A549 (cell line): Measurements from ENCODE around the gene TDRD1.

Experiments used
- CTCF ChIP-seq: fragments of >200 bp; sonication (Bioruptor Twin); formaldehyde crosslinking; IDR thresholded peaks from 3 replicates; pipeline ENCODE4 v1.5.1; 2016
- EP300 ChIP-seq, 2 experiments: fragments of >200 bp; sonication (Bioruptor Twin); formaldehyde crosslinking; IDR thresholded peaks; 2 replicates in 1 of 2; 3 replicates in 1 of 2; pipeline ENCODE4 v1.6.1; 2016 to 2017
- POLR2A ChIP-seq: IDR thresholded peaks from 2 replicates; pipeline ENCODE4 v1.6.1; 2012; ENCODE audit warnings: mild to moderate bottlenecking, low read length

DNA sequence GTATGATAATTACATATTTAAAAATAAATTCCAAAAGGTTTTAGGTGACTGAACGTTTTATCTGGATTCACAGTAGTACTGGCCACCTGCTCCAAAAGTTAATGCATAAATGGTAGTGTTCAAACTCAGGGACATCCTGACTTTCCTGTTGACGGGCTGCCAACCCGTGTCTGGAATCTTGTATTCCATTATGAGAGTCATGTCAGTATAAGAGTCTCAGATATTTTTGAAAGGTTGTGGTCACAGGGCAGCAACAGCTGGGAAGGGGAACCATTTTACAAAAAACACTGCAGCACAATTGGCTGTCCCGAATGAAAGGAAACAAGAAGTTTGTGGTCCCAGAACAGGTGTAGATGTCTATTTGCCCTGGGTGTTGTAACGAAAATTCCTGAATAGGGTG is 2.8 kb downstream of the TDRD1 start:
- TF ChIP-seq CTCF (no peak), EP300 (IDR thresholded peaks at IDR 0.05) (no peak), POLR2A (no peak)
